COR-L47 (cell line): ENCODE results near the gene PRH2.

ENCODE experiments used
- DNase-seq: peaks from one replicate; lab custom pipeline; 2025; lab: John Stamatoyannopoulos, UW

The PRH2 gene

DNA sequence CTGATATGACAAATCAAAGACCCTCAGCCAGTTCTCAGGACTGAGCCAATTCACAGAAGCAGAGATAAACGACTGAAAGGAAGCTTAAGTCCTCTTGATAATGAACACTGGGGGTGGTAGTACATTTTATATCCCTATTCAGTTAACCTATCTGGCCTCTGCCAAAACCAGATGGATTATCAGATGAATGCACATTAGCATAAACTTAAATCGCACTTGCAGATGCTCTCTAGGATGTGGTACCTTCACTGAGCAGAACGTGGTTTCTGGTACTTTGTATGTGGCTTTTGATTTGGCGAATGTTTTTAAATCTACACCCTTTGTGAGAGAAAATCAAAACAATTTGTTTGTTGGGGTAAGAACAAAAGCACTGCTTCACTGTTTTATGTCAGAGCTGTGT, 31.2 kb downstream of the PRH2 start:
- DNase-seq = no peak

DNA sequence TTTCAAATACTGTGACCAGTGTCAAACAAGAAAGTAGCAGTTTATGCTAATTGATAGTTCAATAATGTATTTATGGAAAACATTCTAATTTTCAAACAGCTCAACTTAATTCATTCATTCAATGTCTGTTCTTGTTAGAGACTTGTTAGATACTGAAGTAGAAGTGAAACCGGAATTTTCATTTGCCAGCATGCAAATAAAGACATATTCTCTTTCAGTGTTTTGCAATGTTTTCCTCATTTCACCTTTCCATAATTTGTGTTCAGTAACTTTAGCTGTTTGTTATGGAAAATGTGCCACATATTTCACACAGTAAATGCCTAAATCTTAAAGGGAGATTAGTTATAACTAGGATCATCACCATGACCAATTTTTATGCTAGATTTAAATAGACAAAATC, 36.4 kb downstream of the PRH2 start:
- no peak for DNase-seq

- no peak for DNase-seq
These were observed 37.3 kb downstream of the PRH2 start for GRCh38 chr12:10966314-10966713.

- no peak for DNase-seq
These were observed 38.4 kb downstream of the PRH2 start for GRCh38 chr12:10967409-10967808.

GRCh38 chr12:10968765-10969456, 39.9 kb downstream of the PRH2 start:
- DNase-seq = no peak

DNA sequence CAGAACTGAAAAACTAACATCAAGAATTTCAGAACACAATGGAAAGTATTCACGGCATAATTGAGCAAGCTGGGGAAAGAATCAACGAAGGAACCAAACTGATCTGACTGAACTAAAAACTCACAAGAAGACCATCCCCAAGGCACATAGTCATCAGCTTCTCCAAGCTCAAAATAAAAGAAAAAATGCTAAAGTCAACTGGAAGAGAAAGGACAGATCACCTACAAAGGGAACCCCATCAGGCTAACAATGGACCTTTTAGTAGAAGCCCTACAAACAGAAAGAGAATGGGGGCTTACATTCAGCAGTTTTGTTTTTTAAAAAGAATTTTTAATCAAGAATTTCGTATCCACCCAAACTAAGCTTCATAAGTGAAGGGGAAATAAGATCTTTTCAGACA, 45.9 kb downstream of the PRH2 start:
- no peak for DNase-seq

- no peak for DNase-seq
These were observed 53.2 kb downstream of the PRH2 start for GRCh38 chr12:10982244-10982643.
